Cardiac fibroblast (primary cell): ENCODE data around the gene IPO4.

Experiments
- DNase-seq, 2 donors: peaks; one replicate each; pipeline versions ENCODE4 v3.0.0 to v3.0.0-alpha.2; 2010; ENCODE audit warnings: low read depth in 2 of 2
- H3K4me3 ChIP-seq, 2 donors: replicated peaks in 1 of 2; 1 replicate in 1 of 2; 2 replicates in 1 of 2; pipeline ENCODE4 v1.5.1; 2011; ENCODE audit warnings: low read depth in 2 of 2, low read length in 2 of 2, mild to moderate bottlenecking in 2 of 2, moderate library complexity in 1 of 2
- CTCF ChIP-seq: IDR thresholded peaks from one replicate; pipeline ENCODE4 v1.5.1; 2011; ENCODE audit warnings: low read depth, mild to moderate bottlenecking, low read length, inconsistent platforms

Gene IPO4

GRCh38 chr14:24178399-24179178 is 10.0 kb downstream of the IPO4 start:
- DNase-seq = no peak
- TF ChIP-seq CTCF = no peak
- no peak overlapping the region for H3K4me3 ChIP-seq

- H3K4me3 ChIP-seq = no peak overlapping the region
- no peak for TF ChIP-seq CTCF
Measured at GRCh38 chr14:24177891-24178290, 10.7 kb downstream of the IPO4 start.

GRCh38 chr14:24177041-24177825 is 11.4 kb downstream of the IPO4 start:
- no peak for TF ChIP-seq CTCF
- no peak for DNase-seq
- no peak overlapping the region for H3K4me3 ChIP-seq

More at GRCh38 chr14:24177891-24178290, 10.7 kb downstream of the IPO4 start:
- no peak for DNase-seq

- no peak overlapping the region for H3K4me3 ChIP-seq
- DNase-seq = no peak
- TF ChIP-seq CTCF = no peak
Measured at GRCh38 chr14:24176599-24176998, 12.0 kb downstream of the IPO4 start.

GRCh38 chr14:24172871-24173281 is 15.7 kb downstream of the IPO4 start:
- no peak for DNase-seq
- TF ChIP-seq CTCF = no peak
- H3K4me3 ChIP-seq = peak overlapping the region in 1 of 2 donors; percentile 3

GRCh38 chr14:24172261-24172860 is 16.3 kb downstream of the IPO4 start:
- DNase-seq = no peak
- H3K4me3 ChIP-seq = peak overlapping the region in 1 of 2 donors; percentile 44
- TF ChIP-seq CTCF = no peak
